Daoy (cell line): ENCODE measurements around the gene RBFOX2. TPM values are rescaled to one million over a fixed set of nuclear protein-coding genes. Genes with fewer than 3 reads are reported as not detected.
"Not testable (repeated sequence)": the region's sequence is repeated elsewhere in the genome, so short reads cannot be mapped to it uniquely, and the experiment has no call there.

Experiments used
- DNase-seq: peaks from one replicate; pipeline ENCODE4 v3.0.0-alpha.2; 2015; ENCODE audit warnings: low read depth
- total RNA-seq: library from RNA; depleted of rRNA; stranded (reverse); fragments of >200 nt; shearing (Covaris generic); gene quantifications from 2 replicates; pipeline ENCODE4 v1.2.3, GENCODE V29; 2014

RBFOX2 gene
- total RNA-seq, 1 experiment from 2014 or later, result 83.1 TPM

DNA sequence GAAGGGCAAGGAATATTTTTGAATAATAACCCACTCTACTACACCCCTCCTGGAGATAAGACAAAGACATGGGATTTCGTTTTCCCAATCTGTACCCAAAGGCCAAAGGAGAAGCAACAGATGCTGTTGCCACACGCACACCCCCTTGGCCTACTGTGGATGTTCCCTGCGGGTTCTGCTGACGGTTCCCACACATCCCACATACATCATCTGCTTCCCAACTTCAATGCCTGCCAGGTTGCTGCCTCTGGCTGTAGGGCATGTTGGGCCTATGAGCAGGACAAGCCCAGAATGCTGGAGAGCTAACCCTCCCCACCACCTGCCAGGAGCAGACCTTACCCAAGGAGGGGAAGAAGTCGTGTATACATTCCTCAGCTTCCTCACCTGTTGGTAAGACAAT is 13.6 kb upstream of the RBFOX2 start:
- DNase-seq, result no peak

DNA sequence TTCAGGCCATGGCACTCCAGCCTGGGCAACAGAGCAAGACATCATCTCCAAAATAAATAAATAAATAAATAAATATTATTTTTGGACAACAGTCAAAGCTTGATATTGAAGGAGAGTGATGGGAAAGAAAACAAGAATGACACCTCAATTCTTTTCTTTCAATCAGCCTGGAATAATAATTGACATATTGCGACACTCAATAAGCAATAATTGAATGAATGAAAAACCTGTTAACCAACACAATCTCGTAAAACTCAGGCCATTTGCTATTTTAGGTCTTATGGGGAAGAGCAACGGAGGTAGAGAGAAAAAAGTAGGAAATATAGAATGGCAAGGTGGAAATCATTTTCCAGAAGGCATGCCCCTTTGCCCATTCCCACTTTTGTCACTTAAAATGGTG is 10.5 kb upstream of the RBFOX2 start:
- no peak for DNase-seq

DNA sequence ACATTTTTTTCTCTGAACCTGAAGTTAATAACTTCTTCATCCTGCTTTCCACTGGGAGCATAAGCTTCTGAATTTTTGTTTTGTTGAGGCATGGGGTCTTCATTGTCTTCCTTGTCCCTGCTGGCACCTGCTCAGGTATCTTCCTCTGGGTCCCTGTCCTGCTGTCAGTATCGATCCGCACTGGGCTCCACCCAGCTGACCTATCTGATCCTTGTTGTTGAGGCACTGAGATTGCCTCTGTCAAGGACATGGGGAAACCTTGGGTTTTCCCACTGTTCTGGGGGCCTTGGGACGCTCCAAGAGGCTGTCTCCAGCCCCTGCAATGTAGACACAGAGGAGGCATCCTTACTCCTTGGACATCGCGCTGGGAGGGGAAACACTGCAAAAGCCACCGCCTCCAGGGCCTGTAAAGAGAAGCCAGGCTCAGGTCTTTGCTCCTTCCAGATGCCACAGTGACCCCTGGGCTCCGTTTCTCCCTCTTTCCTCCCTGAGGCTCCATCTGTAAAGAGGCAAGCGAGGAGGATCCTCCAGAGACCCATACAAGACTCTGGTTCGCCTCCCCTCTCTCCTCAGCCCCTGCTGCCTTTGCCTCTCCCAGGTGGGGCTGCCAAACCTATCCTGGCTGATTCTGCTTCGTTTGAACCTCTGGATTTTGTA is 8.6 kb upstream of the RBFOX2 start:
- DNase-seq, result no peak

DNA sequence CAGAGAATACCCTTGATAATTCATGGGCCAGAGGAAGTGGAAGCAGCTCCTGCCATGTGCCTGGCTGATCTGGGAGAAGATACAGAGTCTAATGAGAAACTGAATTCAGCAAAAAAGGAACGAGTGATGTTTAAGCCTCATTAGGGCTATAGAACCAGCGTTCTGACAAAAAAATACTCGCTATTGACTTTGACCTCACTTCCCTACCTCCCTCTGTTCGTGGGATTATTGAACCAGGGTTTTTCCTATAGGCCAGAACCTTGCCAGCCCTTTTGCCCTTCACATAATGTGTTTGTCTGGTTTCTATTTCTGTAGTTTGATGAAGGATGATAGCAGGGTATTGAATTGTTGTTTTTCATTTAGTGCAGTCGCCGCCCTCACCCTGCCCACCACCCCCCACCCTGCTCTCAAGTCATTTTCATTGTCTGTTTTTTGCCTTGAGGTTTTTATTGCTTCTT is 7.6 kb upstream of the RBFOX2 start:
- no peak for DNase-seq

DNA sequence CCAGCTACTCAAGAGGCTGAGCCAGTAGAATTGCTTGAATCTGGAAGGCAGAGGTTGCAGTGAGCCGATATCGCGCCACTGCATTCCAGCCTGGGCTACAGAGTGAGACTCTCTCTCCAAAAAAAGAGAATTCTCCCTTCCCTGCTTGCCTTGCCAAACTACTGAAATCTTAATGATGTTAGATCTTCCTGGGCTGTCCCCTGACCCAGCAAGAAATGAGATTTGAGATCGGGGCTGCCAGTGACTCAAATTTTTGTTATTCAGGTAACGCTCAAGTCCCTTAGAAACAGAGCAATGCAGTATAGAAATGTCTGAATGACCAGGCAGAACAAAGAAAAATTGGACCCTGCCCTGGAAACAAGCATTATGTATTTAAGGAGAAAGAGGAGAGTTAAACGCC is 4.0 kb upstream of the RBFOX2 start:
- no peak for DNase-seq

DNA sequence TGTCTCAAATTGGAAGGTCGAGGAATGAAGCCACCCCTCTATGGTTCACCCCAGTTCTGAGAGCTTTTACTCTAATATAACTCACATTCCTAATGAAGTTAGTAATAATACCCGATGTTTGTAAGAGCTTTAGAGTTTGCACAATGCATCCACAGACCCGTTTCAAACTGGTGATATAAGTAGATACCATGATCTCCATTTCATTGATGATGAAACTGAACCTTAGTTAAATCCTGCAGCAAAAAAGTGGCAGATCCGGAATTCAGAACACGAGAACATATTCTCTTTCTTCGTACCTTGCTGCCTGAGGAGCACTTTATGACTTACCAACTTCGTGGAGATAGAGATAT is 757 bp upstream of the RBFOX2 start:
- DNase-seq, result no peak

DNA sequence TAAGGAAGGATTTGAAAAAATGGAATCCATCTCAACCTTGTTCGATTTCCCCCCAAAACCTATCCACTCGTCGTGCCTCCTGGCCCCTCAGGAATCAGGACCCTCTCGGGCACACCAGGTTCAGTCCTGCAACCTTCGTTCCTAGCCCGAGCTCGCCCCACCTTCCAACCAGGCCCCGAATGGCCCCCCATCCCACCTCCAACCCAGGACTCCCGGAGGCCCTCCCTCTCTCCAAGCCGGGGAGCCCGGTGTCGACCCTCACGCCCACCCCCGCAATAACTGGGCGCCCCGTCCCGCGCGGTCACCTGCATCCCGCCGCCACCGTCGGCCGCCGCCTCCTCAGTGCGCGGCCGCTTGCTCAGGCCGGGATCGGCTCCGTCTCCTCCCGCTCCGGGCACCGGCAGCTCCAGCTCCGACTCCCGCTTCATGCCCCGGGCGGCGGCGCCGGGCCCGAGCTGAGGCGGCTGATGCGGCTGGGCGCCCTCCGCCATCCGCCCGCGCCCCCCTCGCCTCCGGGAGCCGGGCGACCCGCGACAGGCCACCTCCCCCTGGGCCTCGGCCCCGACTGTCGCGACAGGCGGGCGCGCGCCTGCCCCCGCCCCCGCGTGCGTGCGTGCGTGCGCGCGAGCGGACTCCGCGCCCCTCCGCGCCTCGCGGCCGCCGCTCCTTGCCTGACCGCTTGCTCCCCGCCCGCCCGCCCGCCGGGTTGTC is 534 bp downstream of the RBFOX2 start:
- DNase-seq, result no peak

DNA sequence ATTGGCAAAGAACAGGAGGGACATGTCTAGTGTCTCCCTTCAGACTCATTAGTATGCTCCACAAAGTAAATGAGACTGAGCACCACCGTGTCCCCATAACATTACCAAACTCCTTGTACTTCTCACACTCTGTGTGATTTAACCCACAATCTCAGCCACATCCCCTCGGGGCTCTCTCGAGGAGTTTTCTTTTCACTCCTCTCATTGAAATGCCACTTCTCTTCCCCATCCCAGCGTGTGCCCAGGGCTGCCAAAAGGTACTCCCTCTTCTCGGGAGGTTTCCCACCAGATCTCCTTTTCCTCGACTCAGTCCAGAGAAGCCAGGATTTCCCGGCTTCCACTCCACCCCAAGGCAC is 1.1 kb downstream of the RBFOX2 start:
- peak; percentile 28 for DNase-seq

DNA sequence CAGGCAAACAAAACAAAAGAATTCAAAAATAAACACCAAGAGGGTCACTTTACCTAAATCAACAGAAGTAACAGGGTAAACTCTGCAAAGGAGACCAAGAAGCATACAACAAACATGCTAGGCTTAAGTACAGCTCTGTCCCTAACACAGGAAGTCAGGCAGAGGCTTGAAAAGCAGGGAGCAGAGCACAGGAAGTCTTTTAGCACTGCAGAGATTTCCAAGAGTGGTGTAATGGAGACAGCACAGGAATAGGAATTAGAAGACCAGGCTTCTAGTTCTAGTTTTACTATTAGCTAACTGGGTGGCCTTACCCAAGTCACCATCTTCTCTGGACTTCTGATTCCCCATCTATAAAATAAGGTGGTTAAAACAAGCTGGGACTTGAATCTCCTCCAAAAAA is 1.9 kb downstream of the RBFOX2 start:
- DNase-seq, result peak; percentile 34

DNA sequence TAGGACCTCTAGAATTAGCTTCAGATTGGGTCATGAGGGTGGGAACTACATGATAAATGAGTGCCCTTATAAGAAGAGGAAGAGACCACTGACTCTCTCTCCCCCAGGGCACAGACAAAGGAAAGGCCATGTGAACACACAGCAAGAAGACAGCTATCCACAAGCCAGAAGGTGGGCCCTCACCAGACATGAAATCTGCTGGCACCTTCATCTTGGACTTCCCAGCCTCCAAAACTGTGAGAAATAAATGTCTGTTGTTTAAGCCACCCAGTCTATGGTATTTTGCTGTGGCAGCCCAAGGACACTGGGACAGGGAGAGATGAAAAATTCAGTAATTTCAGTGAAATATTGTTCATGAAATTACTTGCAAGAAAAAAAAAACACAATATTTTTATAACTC is 5.9 kb downstream of the RBFOX2 start:
- no peak for DNase-seq

DNA sequence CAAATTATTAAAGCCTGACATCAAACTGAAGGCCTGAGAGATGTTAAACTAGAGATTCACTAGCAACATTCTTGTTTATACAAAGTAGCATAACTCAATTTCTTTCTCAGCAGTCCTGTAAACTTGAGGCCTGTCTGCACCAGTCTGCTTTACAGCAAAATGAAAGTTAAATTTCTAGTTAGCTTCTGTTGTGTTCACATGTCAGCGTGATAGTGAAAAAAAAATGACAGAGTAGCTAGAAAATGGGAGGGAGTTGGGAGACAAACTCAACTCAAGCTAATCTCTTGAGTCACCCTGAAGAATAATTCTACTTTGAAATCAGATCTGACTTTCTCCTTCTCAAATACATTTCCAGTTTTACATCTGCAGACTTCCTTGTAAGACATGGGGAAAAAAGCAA is 6.5 kb downstream of the RBFOX2 start:
- DNase-seq, result no peak

DNA sequence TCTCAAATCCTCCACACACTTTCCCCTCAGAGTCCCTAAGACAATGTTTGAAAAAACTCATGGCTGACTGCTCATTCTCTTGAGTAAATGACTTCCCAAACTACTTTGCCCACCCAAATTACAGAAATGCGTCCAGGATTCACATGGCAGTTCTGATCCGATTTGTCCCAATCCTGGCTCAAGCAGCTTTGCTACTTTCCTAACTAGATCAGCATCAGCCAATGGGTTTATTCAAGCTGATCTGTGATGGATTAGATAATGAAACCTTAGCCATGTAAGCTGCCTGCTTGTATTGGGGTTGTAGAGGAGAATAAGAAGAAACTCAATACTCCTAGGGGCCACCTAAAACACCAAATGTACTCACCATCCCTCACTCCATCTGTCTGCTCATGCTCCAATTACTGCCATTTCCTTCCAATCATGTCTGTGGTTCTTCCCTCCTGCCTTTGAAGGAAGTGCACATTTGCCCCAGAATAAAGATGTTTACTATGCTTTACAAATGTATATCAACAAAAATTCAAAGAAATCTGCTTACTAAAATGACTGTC is 6.9 kb downstream of the RBFOX2 start:
- DNase-seq, result no peak

DNA sequence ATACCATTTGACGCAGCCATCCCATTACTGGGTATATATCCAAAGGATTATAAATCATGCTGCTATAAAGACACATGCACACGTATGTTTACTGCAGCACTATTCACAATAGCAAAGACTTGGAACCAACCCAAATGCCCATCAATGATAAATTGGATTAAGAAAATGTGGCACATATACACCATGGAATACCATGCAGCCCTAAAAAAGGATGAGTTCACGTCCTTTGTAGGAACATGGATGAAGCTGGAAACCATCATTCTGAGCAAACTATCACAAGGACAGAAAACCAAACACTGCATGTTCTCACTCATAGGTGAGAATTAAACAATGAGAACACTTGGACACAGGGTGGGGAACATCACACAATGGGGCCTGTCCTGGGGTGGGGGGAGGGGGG is 7.8 kb downstream of the RBFOX2 start:
- not testable (repeated sequence) for DNase-seq

DNA sequence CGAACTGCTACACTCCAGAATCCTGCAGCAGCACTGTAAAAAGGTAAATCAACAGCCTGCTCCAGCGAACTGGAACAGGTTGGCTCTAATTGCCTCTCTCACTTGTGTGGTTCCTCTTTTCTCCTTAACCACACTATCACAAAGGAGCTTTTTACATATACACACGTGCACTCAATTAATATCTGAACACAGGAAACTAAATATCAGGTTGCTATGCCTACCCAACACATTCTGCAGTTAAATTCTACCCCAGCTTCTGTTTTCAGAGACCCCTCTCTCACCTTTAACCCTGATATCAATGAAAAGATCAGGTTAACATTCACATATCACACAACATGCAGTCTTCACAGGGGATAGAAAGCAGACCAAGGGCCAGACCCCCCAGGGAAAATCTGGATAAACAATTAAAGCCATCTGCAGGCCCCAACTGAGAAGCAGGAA is 11.0 kb downstream of the RBFOX2 start:
- DNase-seq, result no peak

DNA sequence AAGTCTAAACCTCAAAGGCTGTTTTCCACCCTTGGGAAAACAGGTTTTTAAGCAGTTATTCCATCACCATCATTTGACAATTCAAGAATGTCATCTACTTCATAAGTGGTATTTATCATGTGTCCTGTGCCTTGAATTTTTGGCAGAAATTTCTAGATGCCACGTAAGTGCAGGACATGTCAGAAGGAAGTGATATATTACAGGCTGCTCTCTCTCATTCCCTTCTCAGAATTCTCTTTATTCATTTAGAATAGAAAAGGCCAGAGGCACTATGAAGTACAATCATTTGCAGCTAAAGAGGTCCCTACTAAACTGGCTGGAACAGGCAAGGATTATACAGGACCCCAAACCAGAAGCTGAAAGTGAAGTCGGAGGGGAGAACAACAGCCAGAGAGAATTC is 11.9 kb downstream of the RBFOX2 start:
- DNase-seq, result no peak

DNA sequence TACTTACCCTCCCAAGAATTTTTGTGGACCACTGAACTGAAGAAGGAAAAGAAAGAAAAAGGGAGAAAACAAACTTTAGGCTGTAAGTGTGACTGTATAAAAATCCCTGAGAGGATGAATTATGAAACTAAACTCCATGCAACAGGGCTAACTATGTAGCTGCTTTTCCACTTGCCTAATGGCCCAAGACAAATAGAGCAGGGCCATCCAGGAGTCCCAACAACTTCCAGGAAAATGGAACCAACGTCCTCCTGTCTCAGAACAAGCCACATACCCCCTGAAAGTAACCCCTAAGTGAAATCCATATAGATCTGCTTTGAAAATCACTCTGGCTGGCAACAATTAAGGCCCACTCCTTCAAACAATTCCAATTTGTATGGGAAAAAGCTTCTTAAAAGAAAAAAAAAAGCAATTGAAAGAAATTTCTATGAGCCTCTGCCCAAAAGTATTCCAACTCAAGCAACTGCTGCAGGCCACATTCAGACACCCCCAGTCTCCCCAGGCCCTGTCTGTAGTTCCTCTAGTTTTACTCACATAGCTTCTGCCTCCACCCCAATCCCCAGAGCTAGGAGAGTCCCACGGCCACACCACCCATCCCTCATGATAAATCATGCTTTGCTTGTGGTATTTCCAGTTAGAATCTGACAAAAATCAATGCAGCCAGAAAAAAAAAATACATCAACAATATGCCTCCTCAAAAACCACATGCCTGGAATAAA is 12.7 kb downstream of the RBFOX2 start:
- no peak for DNase-seq

DNA sequence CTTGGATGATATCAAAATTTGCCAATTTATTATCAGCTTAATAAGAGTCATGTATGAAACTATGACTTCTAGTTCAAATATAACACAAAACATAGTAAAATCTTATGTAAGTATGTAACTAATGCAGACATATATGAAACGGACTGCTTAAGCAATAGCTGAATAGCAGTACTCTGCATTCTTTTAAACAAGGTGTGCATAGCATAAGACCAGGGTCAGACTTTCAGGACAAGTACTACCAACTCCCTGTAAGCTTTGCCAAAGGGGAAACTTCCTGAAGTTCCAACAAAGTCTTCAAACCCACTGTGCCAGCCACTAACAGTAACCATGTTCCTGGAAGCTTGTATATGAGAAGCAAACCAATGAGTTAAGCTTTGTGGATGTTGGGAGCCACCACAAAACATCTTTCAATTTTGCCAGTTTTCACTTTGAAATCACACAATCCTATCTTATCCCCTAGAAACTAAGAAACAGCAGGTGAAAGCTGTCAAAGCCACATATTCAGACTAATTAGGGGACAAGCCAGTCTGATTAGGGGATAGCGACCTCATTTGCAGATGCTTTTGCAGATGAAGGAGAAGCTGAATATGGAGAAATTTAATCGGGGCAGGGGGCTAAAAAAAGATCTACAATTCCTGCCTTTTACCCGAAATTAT is 13.3 kb downstream of the RBFOX2 start:
- DNase-seq, result no peak

DNA sequence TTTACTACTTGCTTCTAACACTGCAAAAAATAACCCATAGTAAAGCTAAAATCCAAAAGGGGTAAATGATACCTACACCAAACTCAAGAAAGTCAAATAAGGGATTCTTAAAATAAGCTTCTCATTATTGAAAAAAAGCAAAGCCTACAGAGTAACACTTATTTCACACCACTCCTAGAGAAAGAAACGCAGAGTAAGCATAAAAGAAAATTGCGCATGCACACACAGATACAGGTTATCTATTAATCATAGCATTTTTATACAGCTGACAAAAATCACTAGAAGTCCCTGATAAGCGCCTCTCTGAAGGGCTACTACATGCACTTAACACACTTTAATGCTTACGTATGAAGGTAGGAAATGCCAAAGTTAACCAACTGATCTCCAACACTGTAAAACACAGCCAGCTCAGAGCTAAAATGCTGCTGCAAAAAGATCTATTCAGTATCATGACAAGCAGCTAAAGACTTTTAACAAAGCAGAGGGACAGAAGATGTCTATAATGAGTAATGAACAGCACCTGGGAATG is 14.0 kb downstream of the RBFOX2 start:
- no peak for DNase-seq

DNA sequence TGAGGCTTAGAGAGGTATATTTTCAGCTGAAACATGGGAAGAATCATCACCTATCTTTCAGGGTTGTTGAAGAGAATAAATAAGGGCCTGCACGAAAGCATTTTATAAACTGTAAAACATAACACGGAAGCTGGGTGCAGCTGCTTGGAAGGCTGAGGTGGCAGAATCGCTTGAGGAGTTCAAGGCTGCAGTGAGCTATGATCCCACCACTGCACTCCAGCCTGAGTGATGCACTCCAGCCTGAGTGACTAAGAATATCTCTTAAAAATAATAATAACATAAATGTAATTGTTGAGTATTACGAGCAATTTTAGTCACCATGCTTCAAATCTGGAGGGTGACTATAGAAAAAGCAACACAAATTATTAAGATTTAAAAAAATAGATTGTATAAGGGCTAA is 16.3 kb downstream of the RBFOX2 start:
- DNase-seq, result no peak

DNA sequence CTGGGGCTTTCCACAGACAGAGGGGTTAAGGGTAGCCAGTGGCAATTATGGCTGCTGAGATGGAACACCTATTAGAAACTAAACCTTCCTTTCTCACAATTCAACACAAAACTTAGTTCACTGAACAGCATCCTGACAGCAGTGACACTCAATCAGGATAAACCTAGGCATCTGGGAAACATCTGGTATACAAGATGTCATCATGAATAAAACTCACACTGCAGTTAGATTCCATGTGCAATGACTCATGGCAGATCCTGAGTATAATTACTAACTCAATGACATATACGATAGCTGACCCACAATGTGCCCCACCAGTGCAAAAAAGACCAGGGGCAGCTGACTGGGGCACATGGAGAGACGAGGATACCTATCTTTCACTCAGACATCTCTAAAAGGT is 17.7 kb downstream of the RBFOX2 start:
- DNase-seq, result peak; percentile 73

DNA sequence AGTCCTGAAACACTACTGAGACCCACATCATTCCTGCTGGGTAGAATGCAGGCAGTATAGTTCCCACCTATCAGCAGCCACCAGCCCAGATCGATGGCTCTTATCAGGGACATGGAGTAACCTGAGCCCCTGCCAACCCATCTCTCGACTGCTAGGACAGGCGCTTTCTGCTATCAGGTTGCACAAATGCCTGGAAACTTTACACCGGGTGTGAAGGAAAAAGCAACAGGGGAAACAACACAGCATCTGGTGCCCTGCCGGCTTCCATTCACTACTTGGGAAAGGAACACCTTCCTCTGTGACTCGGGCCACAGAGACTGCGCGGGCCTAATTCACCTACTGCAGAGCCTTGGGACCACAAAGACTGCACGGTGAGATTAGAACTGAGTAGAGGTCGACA is 18.5 kb downstream of the RBFOX2 start:
- DNase-seq, result no peak

DNA sequence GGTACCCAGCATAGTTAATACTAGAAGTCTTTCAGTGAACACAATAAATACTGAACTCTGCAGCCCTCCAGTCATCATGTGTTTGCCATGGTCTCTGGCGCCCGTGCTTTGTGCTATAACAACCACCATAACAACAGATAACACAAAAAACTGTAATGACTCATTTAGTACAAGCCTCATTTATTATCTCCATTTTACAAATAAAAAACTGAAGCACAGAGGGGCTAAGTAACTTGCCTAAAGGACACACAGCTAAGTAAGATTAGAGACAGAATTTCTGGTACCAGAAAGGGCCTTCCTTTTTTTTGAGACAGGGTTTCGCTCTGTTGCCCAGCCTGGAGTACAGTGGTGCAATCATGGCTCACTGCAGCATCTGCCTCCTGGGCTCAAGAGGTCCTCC is 19.5 kb downstream of the RBFOX2 start:
- peak; percentile 61 for DNase-seq
